Stimulated activated CD8-positive, alpha-beta memory T cell treated with anti-CD3 and anti-CD28 coated beads, Interleukin-2, amount 100 ng/mL, for 48 hours (primary cell): ENCODE results near the gene S100A7A.
"Not testable (repeated sequence)": the region's sequence is repeated elsewhere in the genome, so short reads cannot be mapped to it uniquely, and the experiment has no call there.

Experiments used
- DNase-seq, 2 donors: peaks; one replicate each; pipeline ENCODE4 v3.0.0-alpha.2; 2020; ENCODE audit warnings: low read depth in 2 of 2

S100A7A gene

GRCh38 chr1:153395136-153395685 is 21.1 kb upstream of the S100A7A start:
- DNase-seq, result no peak

- no peak for DNase-seq
These were observed 20.5 kb upstream of the S100A7A start for GRCh38 chr1:153395776-153396175.

GRCh38 chr1:153396461-153396860 is 19.9 kb upstream of the S100A7A start:
- no peak for DNase-seq

- DNase-seq, result no peak
These were observed 19.0 kb upstream of the S100A7A start for GRCh38 chr1:153397051-153397923.

GRCh38 chr1:153397924-153398651 is 18.2 kb upstream of the S100A7A start:
- no peak for DNase-seq

- DNase-seq, result no peak
These were observed 16.8 kb upstream of the S100A7A start for GRCh38 chr1:153399401-153400055.

- no peak for DNase-seq
These were observed 16.1 kb upstream of the S100A7A start for GRCh38 chr1:153400244-153400643.

- DNase-seq, result no peak
These were observed 14.9 kb upstream of the S100A7A start for GRCh38 chr1:153401461-153401860.

- DNase-seq, result no peak
These were observed 14.1 kb upstream of the S100A7A start for GRCh38 chr1:153402226-153402625.

- no peak for DNase-seq
These were observed 12.8 kb upstream of the S100A7A start for GRCh38 chr1:153403421-153404085.

GRCh38 chr1:153404086-153404635 is 12.2 kb upstream of the S100A7A start:
- DNase-seq, result no peak

GRCh38 chr1:153404768-153405167 is 11.6 kb upstream of the S100A7A start:
- peak; percentile 37 to 51 for DNase-seq

- not testable (repeated sequence) for DNase-seq
These were observed 10.3 kb upstream of the S100A7A start for GRCh38 chr1:153405825-153406599.

GRCh38 chr1:153407274-153407673 is 9.0 kb upstream of the S100A7A start:
- DNase-seq, result not testable (repeated sequence)

GRCh38 chr1:153413961-153414360 is 2.4 kb upstream of the S100A7A start:
- not testable (repeated sequence) for DNase-seq

GRCh38 chr1:153417136-153417888 is 992 bp downstream of the S100A7A start:
- no peak for DNase-seq

- not testable (repeated sequence) for DNase-seq
These were observed 2.6 kb downstream of the S100A7A start for GRCh38 chr1:153418758-153419435.

- DNase-seq, result not testable (repeated sequence)
These were observed 3.1 kb downstream of the S100A7A start for GRCh38 chr1:153419436-153419793.

GRCh38 chr1:153420306-153420705 is 4.0 kb downstream of the S100A7A start:
- no peak for DNase-seq
